GM18505 (cell line): ENCODE data around the gene CCDC148.

Source experiments
- ATAC-seq: cut with Tn5 transposase; IDR thresholded peaks from one replicate; pipeline ENCODE4 v1.9.1; 2021; ENCODE audit not compliant: unreplicated experiment
- POLR2A ChIP-seq: IDR thresholded peaks from 4 replicates; pipeline ENCODE4 v1.6.1; 2011; ENCODE audit warnings: borderline replicate concordance; ENCODE audit not compliant: insufficient read depth, insufficient read length; ENCODE audit errors: extremely low read depth

CCDC148 gene

DNA sequence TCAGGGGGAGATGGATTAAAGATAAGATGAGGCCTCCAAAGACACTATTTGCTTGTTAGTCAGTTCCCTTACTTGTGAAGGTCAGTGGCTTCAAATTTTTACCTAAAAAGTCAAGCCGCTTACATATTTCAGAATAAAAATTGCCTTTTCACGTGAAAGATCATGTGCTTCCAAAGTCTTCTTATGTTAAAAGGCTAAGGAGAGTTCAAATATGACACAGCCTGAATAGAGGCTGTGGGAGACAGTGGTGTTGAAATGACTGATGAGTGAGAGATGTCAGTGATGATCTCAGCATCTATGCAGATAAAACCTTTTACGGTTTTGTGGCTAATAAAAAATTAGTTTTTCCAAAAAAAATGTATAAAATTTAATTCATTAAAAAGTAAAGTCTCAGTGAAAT lies 314.4 kb downstream of the CCDC148 start:
- no peak for ATAC-seq
- TF ChIP-seq POLR2A, result no peak

DNA sequence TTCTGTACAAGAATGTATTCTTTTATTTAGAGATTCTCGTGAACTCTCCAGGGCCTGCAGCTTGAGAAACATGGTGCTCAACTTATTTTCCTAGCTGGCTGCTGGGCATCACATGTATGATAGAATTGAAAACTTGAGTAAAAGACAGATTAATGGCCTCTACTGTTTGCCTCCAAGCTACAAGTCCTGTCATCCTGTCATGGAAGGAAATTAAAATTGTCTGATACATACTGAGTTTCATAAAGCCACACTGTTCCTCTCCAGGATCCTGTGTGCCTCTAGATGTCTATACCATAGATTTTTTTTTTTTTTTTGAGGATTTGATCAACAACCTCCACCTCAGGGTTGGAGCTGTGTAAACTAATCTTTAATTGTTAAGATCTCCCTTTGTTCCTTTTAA lies 316.4 kb downstream of the CCDC148 start:
- ATAC-seq, result no peak
- TF ChIP-seq POLR2A, result no peak

DNA sequence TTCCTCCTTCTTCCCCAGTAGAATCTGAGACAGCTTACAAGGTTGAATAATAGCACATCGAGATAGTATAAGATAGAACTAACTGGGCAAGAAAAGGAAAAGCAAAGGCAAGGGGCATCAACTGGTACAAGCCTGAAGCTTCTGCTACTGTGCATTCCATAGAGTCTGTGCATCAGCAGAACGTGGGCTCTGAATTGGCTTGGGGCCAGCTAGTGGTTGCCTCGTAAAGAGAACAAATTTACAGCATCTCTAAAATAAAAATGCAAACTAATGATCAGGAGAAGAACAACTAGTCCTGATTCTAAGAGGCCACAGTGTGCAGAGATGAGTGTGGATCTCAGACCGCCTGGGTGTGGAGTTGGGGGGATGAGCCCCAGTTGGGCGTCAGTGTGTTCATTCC lies 318.3 kb downstream of the CCDC148 start:
- no peak for TF ChIP-seq POLR2A
- no peak for ATAC-seq

DNA sequence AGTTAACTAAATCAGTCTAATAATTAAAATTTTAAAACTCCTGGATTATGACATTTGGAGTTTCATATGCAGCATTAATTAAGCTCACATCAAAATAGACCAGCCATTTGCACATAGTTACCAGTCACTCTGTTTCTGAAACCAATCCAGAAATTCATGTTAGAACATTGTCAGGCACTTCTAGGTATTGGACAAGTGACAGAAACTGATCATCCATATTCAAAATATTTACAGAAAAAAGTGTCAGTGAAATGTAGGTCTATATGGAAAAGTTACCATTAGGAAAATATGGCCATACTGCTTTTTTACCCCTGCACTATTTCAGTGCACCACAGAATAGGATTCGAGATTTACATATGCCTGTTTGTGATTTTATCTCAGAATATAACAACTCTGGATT lies 321.5 kb downstream of the CCDC148 start:
- no peak for TF ChIP-seq POLR2A
- no peak for ATAC-seq

DNA sequence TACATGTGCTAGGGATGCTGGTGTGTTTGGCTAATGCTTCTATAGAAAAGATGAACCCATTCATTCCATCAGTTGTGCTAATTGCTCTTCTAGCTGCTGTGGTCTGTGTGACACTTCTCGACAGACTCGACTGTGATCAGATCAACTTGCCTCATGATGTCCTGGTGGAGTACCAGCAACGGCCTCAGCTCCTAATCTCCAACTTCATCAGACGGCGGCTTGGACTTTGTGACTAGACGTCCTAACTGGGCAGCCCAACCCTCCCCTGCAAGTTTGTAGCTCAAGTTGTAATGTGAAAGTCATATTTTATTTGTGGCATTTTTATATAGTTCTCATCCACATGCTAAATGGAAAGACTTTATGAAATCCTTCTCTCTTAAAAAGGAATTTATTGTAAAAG lies 321.9 kb downstream of the CCDC148 start:
- TF ChIP-seq POLR2A, result no peak

DNA sequence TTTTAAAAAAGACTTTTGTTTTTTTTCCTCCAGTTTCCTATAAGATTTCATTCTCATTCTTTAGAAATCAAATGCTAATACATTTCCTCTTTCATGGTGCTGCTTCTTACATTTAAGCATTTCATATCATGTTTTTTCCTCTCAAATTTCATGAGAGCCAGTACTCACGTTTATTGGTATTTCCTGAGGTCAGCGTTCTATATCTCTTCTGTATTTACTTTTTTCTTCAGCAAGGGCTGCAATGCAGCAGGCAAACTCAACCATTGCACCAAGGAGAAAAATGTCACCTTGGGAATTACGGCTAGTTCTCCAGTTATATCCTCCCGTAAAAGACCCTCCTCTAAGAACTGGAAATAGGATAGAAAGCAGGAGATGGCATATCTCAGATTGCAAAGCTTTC lies 322.5 kb downstream of the CCDC148 start:
- ATAC-seq, result no peak
- no peak for TF ChIP-seq POLR2A

More for the DNA sequence above, 321.9 kb downstream of the CCDC148 start:
- ATAC-seq, result no peak

DNA sequence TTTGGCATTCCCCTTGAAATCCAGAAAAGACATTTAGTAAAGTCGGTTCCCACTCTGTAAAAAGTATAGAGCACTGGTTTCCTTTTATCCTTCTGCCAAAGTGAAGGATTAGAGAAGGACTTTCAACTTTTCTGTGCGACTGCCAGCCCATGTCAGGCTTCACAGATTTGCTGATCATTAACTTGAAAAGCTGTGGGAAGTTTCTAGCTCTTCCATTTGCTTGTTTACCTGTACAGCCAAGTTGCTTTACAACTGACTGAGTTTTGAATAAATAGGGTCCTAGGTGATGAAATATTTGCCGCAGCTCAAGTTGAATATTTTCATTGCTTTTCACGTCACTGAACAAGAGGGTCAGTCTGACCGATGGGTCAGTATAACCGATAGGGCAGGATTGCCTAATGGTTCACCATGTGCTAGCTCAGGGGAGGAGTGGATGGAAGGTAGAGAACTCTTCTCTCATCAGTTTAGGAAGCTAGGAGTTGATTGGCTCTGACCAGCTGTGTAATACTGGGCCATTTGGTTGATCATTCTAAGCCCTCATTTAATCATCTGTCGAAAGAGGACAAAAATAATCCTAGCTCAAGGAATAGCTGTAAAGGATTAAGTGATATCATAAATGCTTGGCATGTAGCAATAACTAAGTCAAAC lies 324.5 kb downstream of the CCDC148 start:
- no peak for ATAC-seq
- TF ChIP-seq POLR2A, result no peak

DNA sequence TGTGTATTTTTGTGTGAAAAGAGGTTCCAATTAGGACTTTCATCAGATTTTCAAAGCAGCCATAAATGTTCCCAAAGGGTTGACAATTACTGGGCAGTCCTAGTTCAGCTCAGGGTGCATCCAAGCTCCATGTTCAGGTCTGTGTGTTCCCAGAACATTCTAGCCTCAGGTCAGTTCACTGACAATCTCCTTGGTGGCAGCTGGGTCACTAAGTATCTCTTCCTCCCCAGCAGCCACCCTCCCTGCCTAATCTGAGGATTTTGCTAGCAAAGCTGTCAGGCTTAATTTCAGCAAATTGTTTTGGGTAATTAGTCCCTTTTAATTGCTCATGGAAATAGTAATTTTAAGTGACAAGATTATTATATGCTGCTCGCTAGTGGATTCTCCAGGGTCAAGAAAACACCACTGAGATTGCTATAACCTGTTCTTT lies 325.1 kb downstream of the CCDC148 start:
- no peak for ATAC-seq
- no peak for TF ChIP-seq POLR2A

DNA sequence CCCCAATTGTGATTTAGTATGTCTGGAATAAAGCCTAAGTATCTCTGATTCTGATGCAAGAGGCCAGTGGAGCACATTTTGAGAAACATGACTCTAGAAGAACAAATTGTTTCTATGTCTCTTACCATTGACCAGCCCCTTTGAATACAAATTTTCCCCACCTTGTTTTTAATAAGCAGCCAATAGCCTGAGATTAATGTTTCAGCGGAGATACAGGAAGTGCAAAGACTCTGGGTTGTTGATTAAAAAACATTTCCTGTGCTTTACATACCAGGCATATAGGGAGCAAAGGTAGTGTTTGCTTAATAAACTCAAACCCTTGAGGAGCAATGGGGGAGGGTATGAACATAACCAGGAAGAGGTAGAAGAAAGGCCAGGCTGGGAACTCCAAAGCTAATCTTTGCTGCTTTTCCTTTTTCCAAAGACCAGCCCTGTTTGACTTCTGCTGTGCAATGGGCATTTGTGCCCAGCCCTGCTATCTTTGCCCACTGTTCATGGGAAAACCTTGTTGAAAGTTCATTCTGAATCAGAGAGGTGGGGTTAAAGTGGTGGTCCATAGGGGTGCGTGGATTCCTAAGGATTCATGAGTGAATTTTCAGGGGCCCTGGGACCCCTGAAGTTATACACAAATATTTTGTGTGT lies 325.6 kb downstream of the CCDC148 start:
- TF ChIP-seq POLR2A, result no peak

DNA sequence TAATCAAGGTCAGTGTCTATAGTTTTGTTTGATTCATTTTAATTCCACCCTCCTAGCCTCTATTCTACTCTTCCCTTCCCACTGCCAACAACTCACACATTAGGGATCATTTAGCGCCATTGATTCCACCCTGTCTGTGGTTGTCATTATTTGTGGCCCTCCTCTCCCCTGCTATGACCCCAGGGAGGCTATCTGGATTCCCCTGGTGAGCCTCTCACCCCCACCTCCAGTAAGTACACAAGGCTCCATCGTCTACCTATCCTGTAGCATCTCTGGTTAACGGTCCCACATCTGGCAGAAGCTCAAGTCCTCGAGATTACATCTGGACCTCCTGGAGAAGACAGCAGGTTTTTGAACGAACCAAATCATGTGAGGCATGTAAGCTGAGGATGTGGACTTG lies 327.5 kb downstream of the CCDC148 start:
- no peak for ATAC-seq
- no peak for TF ChIP-seq POLR2A

More for the DNA sequence above, 325.6 kb downstream of the CCDC148 start:
- ATAC-seq, result no peak

DNA sequence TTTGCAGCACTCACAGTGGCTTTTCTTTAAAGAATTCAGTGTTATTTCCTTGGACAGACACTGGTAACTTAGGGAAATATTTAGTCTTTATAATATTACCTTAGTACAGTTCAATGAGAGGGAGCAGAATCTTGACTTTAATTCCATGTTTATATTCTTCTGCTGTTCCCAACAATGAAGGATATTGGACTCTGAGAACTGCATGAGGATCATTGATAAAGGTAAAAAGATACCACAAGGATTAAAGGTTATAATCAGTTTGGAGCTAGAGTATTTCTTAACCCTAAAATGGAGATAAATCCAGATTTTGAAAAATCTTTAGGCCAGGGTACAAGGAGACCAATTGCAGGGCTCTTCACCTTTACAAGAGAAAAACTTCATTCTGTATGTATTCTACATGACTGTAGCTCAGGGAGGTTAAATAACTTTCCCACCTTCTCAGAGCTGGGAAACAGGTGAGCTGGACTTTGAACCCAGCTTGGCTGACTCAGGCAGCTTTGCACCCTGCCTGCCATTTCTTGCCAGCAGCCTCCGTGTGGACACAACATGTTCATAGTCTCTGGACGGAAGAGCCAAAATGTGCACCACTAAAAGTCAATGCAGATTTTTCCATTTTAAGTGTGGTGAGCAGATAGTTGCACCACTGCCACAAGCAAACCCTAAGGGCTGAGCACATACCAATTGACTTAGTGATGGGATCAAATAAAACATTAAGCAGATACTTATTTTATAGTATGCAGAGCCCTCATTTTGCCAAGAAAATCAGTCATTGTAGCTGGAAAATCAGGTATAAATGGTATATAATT lies 328.2 kb downstream of the CCDC148 start:
- TF ChIP-seq POLR2A, result no peak
- ATAC-seq, result no peak

DNA sequence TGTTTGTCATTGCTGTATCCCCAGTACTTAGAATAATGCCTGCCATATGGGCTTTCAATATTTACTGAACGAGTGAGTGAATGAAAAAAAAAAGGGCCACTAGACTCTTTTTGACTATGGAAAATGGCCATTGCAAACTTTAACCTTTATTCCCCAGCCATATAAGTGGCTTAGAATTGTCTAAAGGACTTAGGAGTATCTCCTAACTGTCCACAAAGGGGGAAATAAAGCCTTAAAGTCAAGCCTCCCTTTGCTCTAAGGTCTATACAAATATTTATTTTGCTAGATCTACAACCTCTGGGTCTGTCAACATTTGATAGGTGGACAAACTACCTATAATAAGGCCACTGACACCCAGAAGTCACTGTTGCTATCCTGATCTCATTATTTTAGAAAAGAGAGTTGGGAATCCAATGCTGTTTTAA lies 329.2 kb downstream of the CCDC148 start:
- TF ChIP-seq POLR2A, result no peak
- no peak for ATAC-seq

DNA sequence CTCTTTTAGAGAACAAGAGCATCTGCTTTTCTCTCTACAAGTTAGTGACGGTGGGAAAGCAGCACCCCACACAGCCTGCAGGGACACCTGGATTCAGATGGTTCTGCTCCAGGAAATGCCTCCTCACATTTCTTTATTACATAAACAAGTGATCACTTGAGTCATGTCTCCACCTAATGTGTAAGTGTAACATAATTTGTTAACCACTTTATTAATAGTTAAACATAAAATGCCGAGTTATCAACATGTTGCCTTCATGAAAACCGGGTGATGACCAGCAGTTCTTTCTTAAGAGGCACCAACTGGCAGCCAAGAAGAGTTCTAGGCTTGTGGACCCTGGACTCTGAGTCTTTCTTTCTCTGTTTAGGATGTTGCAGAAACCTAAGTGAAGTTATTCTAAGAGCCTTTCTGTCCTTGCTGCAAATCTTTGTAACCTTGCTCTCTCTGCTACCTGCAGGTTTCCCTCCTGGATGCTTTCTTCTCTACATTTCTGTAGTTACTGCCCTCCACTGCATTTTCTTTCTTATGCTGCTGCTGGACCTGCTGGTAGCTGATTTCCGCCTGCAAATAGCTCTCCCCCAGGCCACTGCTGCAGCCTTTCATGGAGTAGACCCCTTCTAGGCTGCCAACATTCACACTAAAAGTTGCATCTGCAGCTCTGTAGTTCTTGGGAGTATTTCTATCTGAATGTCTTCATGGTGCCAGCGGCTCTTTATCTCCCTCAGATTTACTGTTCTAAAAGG lies 330.6 kb downstream of the CCDC148 start:
- TF ChIP-seq POLR2A, result no peak
- no peak for ATAC-seq
